Activated CD4-positive, alpha-beta memory T cell treated with anti-CD3 and anti-CD28 coated beads for 36 hours (primary cell): ENCODE measurements around the gene DLG2. TPM values are rescaled to one million over a fixed set of nuclear protein-coding genes. Genes with fewer than 3 reads are reported as not detected.

Experiments
- CTCF ChIA-PET: fragments of 350-600 bp; sonication (Branson Sonifier 250); formaldehyde crosslinking; loops from one replicate; lab custom pipeline; 2021; ENCODE audit warnings: antibody characterized with exemption, inconsistent platforms; lab: Charles Lee
- POLR2A ChIA-PET: fragments of 350-600 bp; sonication (Branson Sonifier 250); formaldehyde crosslinking; loops from one replicate; lab custom pipeline; 2021; ENCODE audit warnings: antibody characterized with exemption; lab: Charles Lee
- DNase-seq: peaks from one replicate; pipeline ENCODE4 v3.0.0-alpha.2; 2020
- H3K27ac Mint-ChIP-seq: one replicate; pipeline ENCODE4 v1.8.0; 2021; ENCODE audit warnings: mixed read lengths
- H3K27me3 Mint-ChIP-seq: one replicate; pipeline ENCODE4 v1.8.0; 2021; ENCODE audit warnings: mixed read lengths
- H3K36me3 Mint-ChIP-seq: one replicate; pipeline ENCODE4 v1.8.0; 2021; ENCODE audit warnings: mixed read lengths
- H3K4me1 Mint-ChIP-seq: one replicate; pipeline ENCODE4 v1.8.0; 2021; ENCODE audit warnings: low read depth, mixed read lengths
- H3K4me3 Mint-ChIP-seq: one replicate; pipeline ENCODE4 v1.8.0; 2021; ENCODE audit warnings: mild to moderate bottlenecking, mixed read lengths
- H3K9me3 Mint-ChIP-seq: one replicate; pipeline ENCODE4 v1.8.0; 2021; ENCODE audit warnings: mixed read lengths
- intact Hi-C: fragments of 100-400 bp; cut with micrococcal nuclease; formaldehyde crosslinking; loops from one replicate; pipeline ENCODE4 v1.15.1; 2023
- total RNA-seq, 2 experiments: library from RNA; stranded (reverse); gene quantifications; one replicate each; pipeline ENCODE4 v1.2.3, GENCODE V29; 2021

Gene DLG2
- total RNA-seq, 2 experiments from 2014 or later = 1.7 to 2.1 TPM

DNA sequence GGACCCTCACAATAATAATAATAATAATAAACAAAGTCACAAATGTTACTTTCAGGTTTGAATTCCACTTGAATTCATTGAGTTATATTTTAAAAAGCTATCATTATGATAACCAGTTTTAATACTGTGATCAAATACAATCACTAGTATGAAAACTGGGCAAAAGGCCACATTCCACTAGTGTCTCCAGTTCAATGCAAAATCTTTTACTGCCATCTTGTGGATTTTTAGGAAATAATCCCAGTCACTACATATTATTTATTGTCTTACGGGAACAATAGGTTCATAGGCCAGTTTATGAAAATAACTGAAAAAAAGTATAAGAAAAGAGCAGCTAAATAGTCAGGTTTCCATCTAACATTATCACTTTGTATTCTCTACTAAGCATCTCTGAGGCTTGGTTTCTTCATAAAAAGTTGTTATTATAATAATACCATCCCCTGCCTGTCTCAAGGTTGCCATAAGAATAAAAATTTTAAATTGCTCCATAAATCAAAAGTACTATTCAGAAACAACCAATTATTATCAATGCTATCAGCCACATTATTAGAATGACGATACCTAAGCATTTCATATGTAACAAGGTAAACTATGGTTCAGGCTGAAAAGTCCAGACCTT is 1807.1 kb downstream of the DLG2 start:
- H3K27ac Mint-ChIP-seq = no peak overlapping the region
- H3K9me3 Mint-ChIP-seq = no peaks in the 10 kb centered on the region
- H3K4me3 Mint-ChIP-seq = no peak overlapping the region
- DNase-seq = no peak
- no peaks in the 10 kb centered on the region for H3K36me3 Mint-ChIP-seq
- H3K27me3 Mint-ChIP-seq = peaks cover 2% of the 10 kb centered on the region
- intact Hi-C loops = loop anchor here (1.0 kb wide), 1 partner anchor 953 kb away; no protein-coding TSS in a partner anchor
- no peaks in the 10 kb centered on the region for H3K4me1 Mint-ChIP-seq
- ChIA-PET POLR2A (no interaction called here), CTCF (interaction anchor here (0.6 to 2.4 kb wide), 11 partner anchors 11 to 1136 kb away, joined by 3 to 14 read pairs (median 3); no protein-coding TSS in a partner anchor)

DNA sequence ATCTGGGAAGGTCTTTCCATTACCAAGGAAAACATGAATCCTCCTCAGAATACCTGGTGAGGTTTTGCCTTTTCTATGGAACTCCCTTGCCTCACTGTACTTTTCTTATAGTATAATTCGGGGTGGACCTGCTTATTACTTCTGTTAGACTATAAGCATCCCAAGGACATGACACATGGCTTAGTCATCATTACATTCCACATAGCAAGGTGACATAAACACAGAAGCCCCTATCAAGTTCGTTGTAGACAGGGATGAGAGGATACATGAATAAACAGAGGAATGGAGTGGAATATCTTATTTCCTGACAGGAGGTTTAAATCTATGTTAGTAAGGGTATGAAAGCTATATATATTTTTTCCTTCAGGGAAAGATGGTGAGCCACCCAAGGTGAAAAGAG is 1808.8 kb downstream of the DLG2 start:
- no peaks in the 10 kb centered on the region for H3K9me3 Mint-ChIP-seq
- DNase-seq = no peak
- H3K4me1 Mint-ChIP-seq = no peaks in the 10 kb centered on the region
- intact Hi-C loops = no loop called here
- ChIA-PET POLR2A (no interaction called here), CTCF (interaction anchor here (1.1 to 4.9 kb wide), 3 partner anchors 525 to 950 kb away, joined by 3 to 51 read pairs (median 7); no protein-coding TSS in a partner anchor)
- no peaks in the 10 kb centered on the region for H3K36me3 Mint-ChIP-seq
- no peak overlapping the region for H3K4me3 Mint-ChIP-seq
- H3K27ac Mint-ChIP-seq = no peak overlapping the region
- H3K27me3 Mint-ChIP-seq = peaks cover 2% of the 10 kb centered on the region

DNA sequence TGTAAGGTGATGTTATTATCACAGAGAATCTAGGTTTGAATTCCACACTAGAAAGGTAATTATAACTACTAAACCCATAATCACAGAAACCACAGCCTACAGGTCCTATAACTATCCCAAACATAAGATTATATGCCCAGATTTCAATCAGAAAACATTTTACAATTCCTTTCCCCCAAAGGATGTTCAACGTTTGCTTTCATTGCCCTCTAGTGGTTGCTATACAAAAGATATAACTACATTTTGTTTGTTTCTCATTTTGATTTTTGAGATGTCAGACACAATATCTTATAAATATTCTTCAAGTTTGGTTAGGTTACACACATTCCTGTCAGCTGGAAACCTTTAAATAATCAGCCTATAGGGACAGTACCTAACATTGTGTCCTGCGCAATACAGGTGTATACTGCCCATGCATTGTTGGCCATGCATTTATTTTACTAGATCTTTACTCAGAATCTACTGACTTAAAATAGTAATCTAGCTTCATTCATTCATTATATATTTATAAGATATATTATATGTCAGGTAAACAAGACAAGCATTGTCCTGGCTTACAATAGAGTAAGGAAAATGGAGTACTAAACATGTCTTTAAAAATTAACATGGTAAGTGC is 1810.5 kb downstream of the DLG2 start:
- Mint-ChIP-seq H3K36me3 (no peaks in the 10 kb centered on the region), H3K4me1 (no peaks in the 10 kb centered on the region), H3K27me3 (peaks cover 2% of the 10 kb centered on the region), H3K4me3 (no peak overlapping the region), H3K27ac (no peak overlapping the region), H3K9me3 (no peaks in the 10 kb centered on the region)
- POLR2A ChIA-PET = no interaction called here
- intact Hi-C loops = loop anchor here (1.0 to 2.0 kb wide), 2 partner anchors 523 to 1098 kb away; no protein-coding TSS in a partner anchor
- CTCF ChIA-PET = interaction anchor here (0.9 to 4.9 kb wide), 5 partner anchors 11 to 1099 kb away, joined by 4 to 51 read pairs (median 8); no protein-coding TSS in a partner anchor
- DNase-seq = no peak

DNA sequence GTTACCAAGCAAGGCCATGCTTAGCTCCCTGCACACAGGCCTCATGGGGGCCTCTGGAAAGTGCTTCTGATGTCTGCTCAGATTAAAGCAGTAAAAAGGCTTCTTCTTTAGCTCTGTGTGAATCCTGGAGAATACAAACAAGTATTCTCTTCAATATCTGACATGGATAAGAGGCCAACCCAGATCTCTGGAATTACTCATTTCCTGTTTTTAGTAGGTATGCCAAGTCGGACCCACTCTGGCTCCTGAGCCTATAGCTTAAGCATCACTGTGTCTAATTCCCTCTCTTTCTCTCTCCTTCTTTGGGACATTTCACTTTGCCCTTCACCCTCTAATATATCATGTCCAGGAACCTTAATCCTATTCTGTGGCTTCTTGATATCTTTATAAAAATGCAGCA is 1811.4 kb downstream of the DLG2 start:
- H3K36me3 Mint-ChIP-seq = no peaks in the 10 kb centered on the region
- CTCF ChIA-PET = interaction anchor here (0.7 to 4.9 kb wide), 7 partner anchors 11 to 1098 kb away, joined by 3 to 51 read pairs (median 4); no protein-coding TSS in a partner anchor
- POLR2A ChIA-PET = no interaction called here
- H3K27ac Mint-ChIP-seq = no peak overlapping the region
- intact Hi-C loops = loop anchor here (1.0 to 2.0 kb wide), 2 partner anchors 522 to 1097 kb away; no protein-coding TSS in a partner anchor
- no peak overlapping the region for H3K4me3 Mint-ChIP-seq
- no peaks in the 10 kb centered on the region for H3K4me1 Mint-ChIP-seq
- DNase-seq = no peak
- peaks cover 4% of the 10 kb centered on the region for H3K27me3 Mint-ChIP-seq
- no peaks in the 10 kb centered on the region for H3K9me3 Mint-ChIP-seq

DNA sequence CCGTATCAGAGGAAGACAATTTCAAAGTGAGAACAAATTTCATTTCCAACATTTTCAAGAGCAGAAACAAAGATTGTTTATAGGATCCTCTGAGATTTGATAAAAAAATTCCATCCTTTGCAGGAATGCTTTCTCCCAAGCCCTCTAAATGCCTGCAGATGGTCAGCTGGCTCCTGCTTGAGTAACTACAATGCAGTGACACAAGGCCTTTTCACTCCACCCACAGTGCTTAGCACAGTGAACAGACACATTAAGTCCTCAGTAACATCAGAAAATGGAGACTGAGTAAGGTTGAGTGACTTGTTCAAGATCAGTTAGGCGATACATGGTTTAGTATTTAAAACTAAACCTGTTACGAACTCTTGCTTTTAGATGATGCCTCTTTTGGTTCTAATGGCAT is 1813.8 kb downstream of the DLG2 start:
- DNase-seq = no peak
- Mint-ChIP-seq H3K4me1 (no peaks in the 10 kb centered on the region), H3K27ac (no peak overlapping the region), H3K4me3 (no peak overlapping the region), H3K36me3 (no peaks in the 10 kb centered on the region), H3K27me3 (peaks cover 12% of the 10 kb centered on the region), H3K9me3 (no peaks in the 10 kb centered on the region)
- CTCF ChIA-PET = interaction anchor here (1.1 kb wide), 1 partner anchor 520 kb away, joined by 3 read pairs; no protein-coding TSS in a partner anchor
- POLR2A ChIA-PET = no interaction called here
- intact Hi-C loops = no loop called here

DNA sequence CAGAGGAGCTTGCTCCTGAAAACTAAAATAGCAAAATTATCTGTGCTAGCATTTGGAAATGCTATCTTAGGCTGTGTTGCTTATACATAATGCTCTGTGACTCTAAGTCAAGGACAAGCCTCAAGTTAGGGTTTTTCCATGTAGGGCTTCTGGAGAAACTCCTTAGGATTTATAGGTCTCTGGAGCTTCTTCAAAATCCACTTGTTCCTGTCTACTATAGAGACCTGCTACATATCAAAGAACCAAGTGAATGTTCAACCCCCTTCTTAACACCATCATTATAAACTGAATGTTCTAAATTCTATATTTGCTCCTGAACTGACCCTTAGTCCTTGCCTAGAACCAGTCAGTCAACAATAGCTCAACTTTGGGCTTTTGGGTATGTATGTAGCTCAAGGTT is 1817.9 kb downstream of the DLG2 start:
- Mint-ChIP-seq H3K9me3 (no peaks in the 10 kb centered on the region), H3K36me3 (no peaks in the 10 kb centered on the region), H3K27me3 (peaks cover 9% of the 10 kb centered on the region), H3K4me3 (no peak overlapping the region), H3K4me1 (no peaks in the 10 kb centered on the region), H3K27ac (no peak overlapping the region)
- intact Hi-C loops = no loop called here
- CTCF ChIA-PET = interaction anchor here (1.2 kb wide), 1 partner anchor 10 kb away, joined by 3 read pairs; no protein-coding TSS in a partner anchor
- POLR2A ChIA-PET = no interaction called here
- DNase-seq = no peak

DNA sequence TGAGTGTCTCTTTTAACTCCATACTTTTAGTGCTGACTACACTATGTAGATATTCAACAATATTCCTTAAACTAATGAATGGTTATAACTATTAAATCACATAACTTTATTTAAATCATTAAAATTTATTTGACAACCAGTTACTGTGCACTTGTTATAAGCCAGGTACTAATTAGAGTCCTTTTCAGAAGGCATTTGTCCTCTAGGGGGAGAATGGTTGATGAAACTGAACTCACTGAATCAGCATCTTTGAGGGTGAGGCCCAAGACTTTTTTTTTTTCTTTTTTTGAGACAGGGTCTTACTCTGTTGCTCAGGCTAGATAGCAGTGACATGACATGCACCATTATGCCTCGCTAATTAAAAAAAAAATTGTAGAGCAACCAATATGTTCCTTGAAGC is 1825.3 kb downstream of the DLG2 start:
- intact Hi-C loops = no loop called here
- H3K27ac Mint-ChIP-seq = no peak overlapping the region
- H3K9me3 Mint-ChIP-seq = no peaks in the 10 kb centered on the region
- CTCF ChIA-PET = no interaction called here
- no peaks in the 10 kb centered on the region for H3K27me3 Mint-ChIP-seq
- POLR2A ChIA-PET = no interaction called here
- no peaks in the 10 kb centered on the region for H3K4me1 Mint-ChIP-seq
- no peak for DNase-seq
- no peak overlapping the region for H3K4me3 Mint-ChIP-seq
- no peaks in the 10 kb centered on the region for H3K36me3 Mint-ChIP-seq

DNA sequence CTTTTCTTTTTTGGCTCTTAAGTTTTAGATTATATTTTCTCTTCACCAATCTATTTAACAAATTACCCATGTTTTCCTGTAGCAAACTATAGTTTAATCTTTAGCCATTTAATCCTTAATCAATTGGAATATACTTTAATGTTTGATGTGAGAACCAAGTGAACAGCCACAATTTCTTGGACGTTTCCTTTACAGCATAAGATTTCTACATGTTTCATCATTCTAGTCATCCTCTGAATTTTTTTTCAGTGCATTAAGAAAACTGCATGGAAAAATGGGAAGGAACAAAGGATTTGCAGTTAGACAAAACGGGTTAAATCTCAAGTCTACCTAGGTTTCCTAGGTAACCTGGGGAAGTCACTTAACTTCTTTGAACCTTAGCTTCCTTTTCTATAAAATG is 1833.8 kb downstream of the DLG2 start:
- POLR2A ChIA-PET = no interaction called here
- H3K27ac Mint-ChIP-seq = no peak overlapping the region
- no peaks in the 10 kb centered on the region for H3K27me3 Mint-ChIP-seq
- CTCF ChIA-PET = no interaction called here
- H3K9me3 Mint-ChIP-seq = no peaks in the 10 kb centered on the region
- no peak overlapping the region for H3K4me3 Mint-ChIP-seq
- H3K4me1 Mint-ChIP-seq = no peaks in the 10 kb centered on the region
- H3K36me3 Mint-ChIP-seq = no peaks in the 10 kb centered on the region
- DNase-seq = no peak
- intact Hi-C loops = no loop called here

DNA sequence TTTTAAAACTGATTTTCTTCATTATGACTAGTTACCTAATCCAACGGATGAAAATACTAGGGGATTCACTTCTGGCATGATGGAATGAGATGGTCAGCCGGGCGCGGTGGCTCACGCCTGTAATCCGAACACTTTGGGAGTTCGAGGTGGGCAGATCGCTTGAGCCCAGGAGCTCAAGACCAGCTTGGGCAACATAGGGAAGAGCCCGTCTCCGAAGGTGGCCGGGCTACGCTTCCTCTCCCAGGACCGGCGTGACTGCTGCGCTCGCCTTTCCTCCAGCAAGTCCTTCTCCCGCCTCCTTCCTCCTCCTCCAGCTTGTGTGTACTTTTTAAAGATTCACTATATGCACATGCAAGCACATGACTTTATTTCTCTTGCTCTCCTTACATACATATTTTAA is 1835.6 kb downstream of the DLG2 start:
- H3K27me3 Mint-ChIP-seq = no peaks in the 10 kb centered on the region
- no peak for DNase-seq
- CTCF ChIA-PET = no interaction called here
- POLR2A ChIA-PET = no interaction called here
- H3K4me1 Mint-ChIP-seq = no peaks in the 10 kb centered on the region
- no peaks in the 10 kb centered on the region for H3K9me3 Mint-ChIP-seq
- intact Hi-C loops = no loop called here
- H3K36me3 Mint-ChIP-seq = no peaks in the 10 kb centered on the region
- no peak overlapping the region for H3K27ac Mint-ChIP-seq
- H3K4me3 Mint-ChIP-seq = no peak overlapping the region

DNA sequence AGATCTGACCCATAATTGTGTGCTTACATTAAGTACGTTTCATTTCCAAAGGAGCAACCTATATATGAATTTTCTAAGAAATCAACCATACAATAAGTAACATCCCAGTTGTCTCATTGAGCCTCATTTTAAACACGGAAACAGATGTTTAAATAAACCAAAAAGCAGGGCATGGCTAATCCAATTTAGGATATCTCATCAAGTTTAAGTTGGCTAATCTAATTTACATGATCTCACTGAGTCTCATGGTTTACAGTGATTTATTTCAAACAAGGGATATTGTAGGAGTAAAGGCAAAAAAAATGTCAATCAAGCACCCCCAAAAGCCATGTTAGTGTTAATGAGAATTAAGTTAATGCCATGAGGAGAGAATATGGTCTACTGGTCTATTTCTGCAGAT is 1841.2 kb downstream of the DLG2 start:
- no peak for DNase-seq
- intact Hi-C loops = no loop called here
- Mint-ChIP-seq H3K9me3 (no peaks in the 10 kb centered on the region), H3K4me3 (no peak overlapping the region), H3K27me3 (no peaks in the 10 kb centered on the region), H3K27ac (no peak overlapping the region), H3K4me1 (no peaks in the 10 kb centered on the region), H3K36me3 (no peaks in the 10 kb centered on the region)
- POLR2A ChIA-PET = no interaction called here
- CTCF ChIA-PET = no interaction called here

DNA sequence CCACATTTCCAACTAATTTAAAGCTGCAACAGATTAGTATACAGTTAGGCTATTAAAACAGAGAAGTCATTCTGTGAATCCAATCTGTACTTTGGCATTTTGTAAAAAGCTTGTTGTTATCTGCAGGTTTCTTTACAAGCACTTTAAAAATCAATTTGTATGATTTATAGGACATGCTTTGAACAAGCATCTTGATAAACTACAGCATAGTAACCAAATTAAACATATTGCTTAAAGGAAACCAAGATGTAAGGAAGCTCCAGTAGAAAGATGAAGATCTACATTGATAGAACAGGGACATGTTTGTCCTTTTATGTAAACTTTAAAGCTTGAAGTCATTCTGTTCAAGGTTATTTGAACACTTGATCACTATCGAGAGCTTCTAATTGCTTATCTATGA is 1842.7 kb downstream of the DLG2 start:
- Mint-ChIP-seq H3K36me3 (no peaks in the 10 kb centered on the region), H3K4me1 (no peaks in the 10 kb centered on the region), H3K9me3 (no peaks in the 10 kb centered on the region), H3K27ac (no peak overlapping the region), H3K27me3 (no peaks in the 10 kb centered on the region), H3K4me3 (no peak overlapping the region)
- POLR2A ChIA-PET = no interaction called here
- no peak for DNase-seq
- CTCF ChIA-PET = interaction anchor here (1.3 kb wide), 1 partner anchor 36 kb away, joined by 4 read pairs; no protein-coding TSS in a partner anchor
- intact Hi-C loops = no loop called here

DNA sequence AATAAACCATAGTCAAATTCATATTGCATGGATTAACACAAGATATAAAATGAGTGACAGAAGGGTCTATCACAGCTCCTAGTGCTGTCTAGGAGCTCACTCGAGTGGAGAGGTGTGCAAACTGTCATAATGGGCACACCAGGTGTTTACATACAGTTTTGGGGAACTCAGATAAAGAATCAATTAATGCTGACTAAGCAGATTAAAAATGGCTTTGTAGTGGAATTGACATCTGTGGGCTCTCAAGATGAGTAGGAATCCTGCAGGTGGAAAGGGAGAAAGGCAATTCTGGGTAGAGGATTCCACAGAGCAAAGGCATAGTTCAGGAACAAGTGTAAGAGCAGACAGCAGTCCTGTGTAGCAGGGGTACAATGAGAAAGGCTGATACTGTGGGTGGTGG is 1844.8 kb downstream of the DLG2 start:
- POLR2A ChIA-PET = no interaction called here

More for the DNA sequence above, 1844.8 kb downstream of the DLG2 start:
- Mint-ChIP-seq H3K27me3 (no peaks in the 10 kb centered on the region), H3K9me3 (no peaks in the 10 kb centered on the region), H3K36me3 (no peaks in the 10 kb centered on the region), H3K27ac (no peak overlapping the region), H3K4me3 (no peak overlapping the region), H3K4me1 (no peaks in the 10 kb centered on the region)
- intact Hi-C loops = no loop called here
- DNase-seq = no peak
- CTCF ChIA-PET = no interaction called here
